K562 (cell line): ENCODE data around the gene PNPLA2. TPM values are rescaled to one million over a fixed set of nuclear protein-coding genes. Genes with fewer than 3 reads are reported as not detected.

Experiments
- ARID3B ChIP-seq: fragments of 250-450 bp; sonication (Bioruptor Pico); IDR thresholded peaks from 2 replicates; pipeline ENCODE4 v1.4.0; 2020; ENCODE audit warnings: borderline replicate concordance
- BHLHE40 ChIP-seq: IDR thresholded peaks from 2 replicates; pipeline ENCODE4 v1.6.1; 2011; ENCODE audit warnings: low read length, improper control_type of control experiment
- C11orf30 ChIP-seq: fragments of 450-650 bp; IDR thresholded peaks from 2 replicates; pipeline ENCODE4 v1.6.1; 2016; ENCODE audit warnings: low read depth, mild to moderate bottlenecking
- CHCHD3 ChIP-seq: fragments of 250-450 bp; sonication (Bioruptor Pico); IDR thresholded peaks from 2 replicates; pipeline ENCODE4 v2.1.2; 2022; ENCODE audit warnings: mild to moderate bottlenecking
- ELF1 ChIP-seq: fragments of 200-800 bp; sonication (Bioruptor generic); IDR thresholded peaks from 2 replicates; pipeline ENCODE4 v1.6.1; 2016; ENCODE audit warnings: missing genetic modification characterization, missing compliant biosample characterization
- ESRRB ChIP-seq: fragments of 250-450 bp; sonication (Bioruptor Pico); IDR thresholded peaks from 2 replicates; pipeline ENCODE4 v1.5.0; 2020; ENCODE audit warnings: mild to moderate bottlenecking, moderate library complexity, borderline replicate concordance
- FIP1L1 ChIP-seq: fragments of 200-400 bp; formaldehyde crosslinking; IDR thresholded peaks from 2 replicates; pipeline ENCODE4 v1.6.1; 2018; ENCODE audit warnings: mild to moderate bottlenecking, low read depth, low read length; ENCODE audit not compliant: poor library complexity, severe bottlenecking
- HDGF ChIP-seq: fragments of 450-650 bp; IDR thresholded peaks from 2 replicates; pipeline ENCODE4 v1.6.1; 2016
- NBN ChIP-seq: fragments of 450-650 bp; IDR thresholded peaks from 2 replicates; pipeline ENCODE4 v1.6.1; 2016; ENCODE audit warnings: low read depth, mild to moderate bottlenecking
- NONO ChIP-seq, 2 experiments: fragments of 200-400 bp in 1 of 2; fragments of 450-650 bp in 1 of 2; formaldehyde crosslinking in 1 of 2; IDR thresholded peaks; 2 replicates each; pipeline ENCODE4 v1.6.1; 2017; ENCODE audit warnings: low read depth in 2 of 2, mild to moderate bottlenecking in 2 of 2, moderate library complexity in 2 of 2, low read length in 1 of 2
- PRDM10 ChIP-seq: fragments of 450-650 bp; IDR thresholded peaks from 2 replicates; pipeline ENCODE4 v1.6.1; 2018; ENCODE audit not compliant: partially characterized antibody
- SOX6 ChIP-seq: fragments of 450-650 bp; IDR thresholded peaks from 2 replicates; pipeline ENCODE4 v1.6.1; 2014; ENCODE audit warnings: mild to moderate bottlenecking
- THRA ChIP-seq: fragments of 450-650 bp; IDR thresholded peaks from 2 replicates; pipeline ENCODE4 v1.6.1; 2017; ENCODE audit warnings: mild to moderate bottlenecking, moderate library complexity
- USF1 ChIP-seq: sonication (generic); formaldehyde crosslinking; IDR thresholded peaks from 2 replicates; pipeline ENCODE4 v1.9.0; 2022; ENCODE audit warnings: mild to moderate bottlenecking, missing genetic modification reagents
- ZBTB26 ChIP-seq: fragments of 450-650 bp; formaldehyde crosslinking; IDR thresholded peaks from 2 replicates; pipeline ENCODE4 v1.4.0; 2022; ENCODE audit warnings: missing genetic modification characterization
- ZBTB33 ChIP-seq: sonication (generic); formaldehyde crosslinking; IDR thresholded peaks from 2 replicates; pipeline ENCODE4 v1.8.1; 2023; ENCODE audit warnings: mild to moderate bottlenecking, missing genetic modification reagents
- ZNF431 ChIP-seq: sonication (generic); formaldehyde crosslinking; IDR thresholded peaks from 2 replicates; pipeline ENCODE4 v1.8.0; 2022; ENCODE audit warnings: mild to moderate bottlenecking, missing genetic modification reagents
- ZNF75A ChIP-seq: fragments of 450-650 bp; formaldehyde crosslinking; IDR thresholded peaks from 2 replicates; pipeline ENCODE4 v1.4.0; 2020; ENCODE audit warnings: mild to moderate bottlenecking
- polyA plus RNA-seq, 8 experiments: library from polyadenylated mRNA; depleted of rRNA in 4 of 8; stranded (reverse) in 5 of 8; unstranded in 3 of 8; fragments of >200 nt; fragmentation: Nextera tagmentation in 2 of 8; fragmentation: Illumina TruSeq in 1 of 8; extraction: Ambion mirVana in 2 of 8; extraction: Trizol in 1 of 8; gene quantifications; 2 replicates each; pipeline versions ENCODE4 v1.2.1 to v1.2.3, GENCODE V29; 2011 to 2014; ENCODE audit warnings: inconsistent platforms in 1 of 8, missing spikeins in 1 of 8
- total RNA-seq, 7 experiments: library from RNA; depleted of rRNA in 6 of 7; stranded (reverse); fragments of >200 nt in 6 of 7; fragmentation: Illumina TruSeq in 2 of 7; extraction: Trizol in 2 of 7; gene quantifications; 2 replicates each; pipeline versions ENCODE4 v1.2.1 to v1.2.3, GENCODE V29; 2011 to 2021; ENCODE audit warnings: low replicate concordance in 1 of 7

Gene PNPLA2
- total and polyA plus RNA-seq, 9 of the 15 experiments (the other 6 are each of a cell fraction or from before 2014, with no cell fraction given), result 0.39 to 87.1 (median 8.4) TPM

GRCh38 chr11:798093-798713 lies 20.5 kb upstream of the PNPLA2 start, which contains the start of gene SLC25A22 (continued):
- TF ChIP-seq ZNF75A (CRISPR knock-in tag) (no peak), ZBTB33 (CRISPR knock-in tag) (peak; percentile 73), FIP1L1 (peak; percentile 30), HDGF (no peak), SOX6 (no peak), ARID3B (CRISPR knock-in tag) (no peak), PRDM10 (no peak), ESRRB (no peak), NBN (no peak), BHLHE40 (peak; percentile 20; the same call in 1 of the 2 replicates), CHCHD3 (CRISPR knock-in tag) (no peak), THRA (no peak), ZNF431 (CRISPR knock-in tag) (no peak), NONO (IDR thresholded peaks at IDR 0.05; ENCODE audit: low read depth in 2 of 2, low read length in 1 of 2) (peak in 1 of 2 experiments; percentile 48; a peak in 1 of 4 replicates), C11orf30 (no peak), USF1 (CRISPR knock-in tag) (no peak), ELF1 (tag) (no peak), ZBTB26 (CRISPR knock-in tag) (no peak)
